ENCODE results near the gene FMO5.

Gene FMO5, protein sequence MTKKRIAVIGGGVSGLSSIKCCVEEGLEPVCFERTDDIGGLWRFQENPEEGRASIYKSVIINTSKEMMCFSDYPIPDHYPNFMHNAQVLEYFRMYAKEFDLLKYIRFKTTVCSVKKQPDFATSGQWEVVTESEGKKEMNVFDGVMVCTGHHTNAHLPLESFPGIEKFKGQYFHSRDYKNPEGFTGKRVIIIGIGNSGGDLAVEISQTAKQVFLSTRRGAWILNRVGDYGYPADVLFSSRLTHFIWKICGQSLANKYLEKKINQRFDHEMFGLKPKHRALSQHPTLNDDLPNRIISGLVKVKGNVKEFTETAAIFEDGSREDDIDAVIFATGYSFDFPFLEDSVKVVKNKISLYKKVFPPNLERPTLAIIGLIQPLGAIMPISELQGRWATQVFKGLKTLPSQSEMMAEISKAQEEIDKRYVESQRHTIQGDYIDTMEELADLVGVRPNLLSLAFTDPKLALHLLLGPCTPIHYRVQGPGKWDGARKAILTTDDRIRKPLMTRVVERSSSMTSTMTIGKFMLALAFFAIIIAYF

DNA sequence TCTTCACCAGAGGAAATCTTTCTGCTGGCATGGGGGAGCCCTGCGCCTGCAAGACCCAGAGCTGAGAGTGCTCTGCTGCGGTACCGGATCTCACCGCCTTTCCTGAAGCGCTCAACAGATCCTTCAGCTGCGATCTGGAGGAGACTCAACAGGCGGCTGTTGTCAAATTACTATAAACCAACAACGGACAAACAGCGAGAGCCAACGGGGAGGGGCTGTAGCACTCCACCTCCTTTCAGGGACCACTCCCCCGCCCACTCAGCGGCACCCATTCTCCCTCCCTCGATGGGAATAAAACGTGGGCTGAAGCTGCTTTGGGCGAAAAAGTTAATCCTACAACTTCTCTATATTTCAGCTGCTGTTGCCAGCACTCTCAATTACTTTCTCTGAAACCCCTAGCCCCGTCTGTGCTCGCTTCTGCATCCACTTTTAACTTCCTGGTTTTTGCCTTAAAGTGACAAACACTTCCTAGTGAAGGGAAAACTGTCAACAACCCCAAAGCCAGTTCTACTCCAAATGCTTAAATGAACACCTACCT, at the start of gene FMO5:
TSS of gene FMO5 (minus strand) at position 147 of the 538 bp plus-strand sequence. CDS start 310 bp downstream, outside the sequence.
- Histone ChIP-seq H3K36me3 (ENCODE audit: control insufficient read depth, insufficient read depth, low read length, severe bottlenecking) (no peaks in the 10 kb centered on the region), H3K9ac (ENCODE audit: low read length) (peak within 1 kb of the TSS; percentile 88), H3K4me3 (ENCODE audit: low read length) (peak within 1 kb of the TSS; percentile 95), H3K27me3 (replicated peaks; ENCODE audit: control insufficient read depth, insufficient read depth, low read length) (no peaks in the 10 kb centered on the region), H3K9me3 (ENCODE audit: control insufficient read depth, low read length) (no peaks in the 10 kb centered on the region), H3K4me1 (ENCODE audit: control insufficient read depth, insufficient read depth, low read length) (peaks cover 4% of the 10 kb centered on the region)
- DNase-seq (ENCODE audit: low read depth), result peak; percentile 67

DNA sequence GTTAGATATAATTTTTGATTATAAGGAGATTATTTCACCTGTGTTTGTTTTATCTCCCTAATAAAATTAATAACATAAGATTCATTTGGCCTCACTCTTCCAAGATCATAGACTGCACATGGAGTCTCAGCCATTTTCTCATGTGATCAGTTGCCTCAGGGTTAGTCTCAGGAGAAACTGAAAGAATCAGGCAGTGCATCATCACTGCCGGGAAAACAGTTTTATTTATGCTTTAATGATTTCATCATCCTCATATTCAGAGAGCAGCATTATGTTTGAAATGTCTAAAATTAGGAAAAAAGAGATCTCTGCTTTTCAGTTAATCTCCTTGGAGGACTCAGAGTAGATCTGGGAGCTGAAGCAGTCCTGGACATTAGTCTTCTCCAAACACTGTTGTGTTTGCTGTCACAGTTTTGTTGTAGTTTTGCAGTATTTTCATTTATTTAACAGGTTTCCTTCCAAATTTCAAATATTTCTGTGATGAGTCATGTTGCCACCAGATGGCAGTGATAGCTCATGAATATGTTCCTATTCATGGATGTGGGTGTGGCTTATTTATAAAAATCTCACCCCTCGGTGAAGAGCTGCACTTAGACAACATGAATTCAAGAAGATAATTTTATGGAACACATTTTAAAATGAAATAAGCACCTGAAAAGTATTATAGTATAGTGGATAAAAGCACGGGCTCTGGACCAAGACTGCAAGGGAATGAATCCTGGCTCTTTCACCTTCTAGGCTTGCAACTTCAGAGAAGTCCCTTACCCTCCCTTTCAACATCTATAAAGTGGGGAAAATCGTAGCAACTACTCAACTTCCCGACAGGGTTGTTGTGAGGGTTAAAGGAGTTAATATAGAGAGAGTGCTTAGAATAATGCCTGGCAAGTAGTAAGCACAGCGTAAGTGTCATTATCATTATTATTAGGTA, 48.5 kb upstream of the FMO5 start:
- peak; percentile 93 for DNase-seq (ENCODE audit: low read depth)
- no peaks in the 10 kb centered on the region for H3K9me3 ChIP-seq (ENCODE audit: control insufficient read depth, low read length)
- peak overlapping the region; percentile 76 for H3K9ac ChIP-seq (ENCODE audit: low read length)
- H3K36me3 ChIP-seq (ENCODE audit: control insufficient read depth, insufficient read depth, low read length, severe bottlenecking), result peaks cover 62% of the 10 kb centered on the region
- no peaks in the 10 kb centered on the region for H3K27me3 ChIP-seq (replicated peaks; ENCODE audit: control insufficient read depth, insufficient read depth, low read length)
- H3K4me3 ChIP-seq (ENCODE audit: low read length), result peak overlapping the region; percentile 46
- peaks cover 27% of the 10 kb centered on the region for H3K4me1 ChIP-seq (ENCODE audit: control insufficient read depth, insufficient read depth, low read length)

DNA sequence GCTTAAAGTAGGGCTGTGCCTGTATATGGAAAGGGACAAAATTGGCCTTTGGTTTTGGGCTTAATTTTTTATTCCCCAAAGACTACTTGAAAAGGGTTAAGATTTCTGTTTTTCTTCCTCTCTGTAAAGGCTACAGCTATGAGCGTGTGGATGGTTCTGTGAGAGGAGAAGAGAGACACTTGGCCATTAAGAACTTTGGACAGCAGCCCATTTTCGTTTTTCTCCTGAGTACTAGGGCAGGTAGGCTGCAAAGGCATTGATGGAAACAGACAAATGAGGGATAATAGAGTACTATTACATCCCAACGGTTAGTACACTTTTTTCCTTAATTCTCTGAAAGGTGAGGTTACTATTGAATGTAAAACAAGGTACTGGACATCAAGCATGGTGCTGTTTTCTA, 46.9 kb upstream of the FMO5 start:
- Histone ChIP-seq H3K4me3 (ENCODE audit: low read length) (no peak overlapping the region), H3K9me3 (ENCODE audit: control insufficient read depth, low read length) (no peaks in the 10 kb centered on the region), H3K36me3 (ENCODE audit: control insufficient read depth, insufficient read depth, low read length, severe bottlenecking) (peaks cover 64% of the 10 kb centered on the region), H3K27me3 (replicated peaks; ENCODE audit: control insufficient read depth, insufficient read depth, low read length) (no peaks in the 10 kb centered on the region), H3K9ac (ENCODE audit: low read length) (peak overlapping the region; percentile 13), H3K4me1 (ENCODE audit: control insufficient read depth, insufficient read depth, low read length) (peaks cover 27% of the 10 kb centered on the region)
- no peak for DNase-seq (ENCODE audit: low read depth)

DNA sequence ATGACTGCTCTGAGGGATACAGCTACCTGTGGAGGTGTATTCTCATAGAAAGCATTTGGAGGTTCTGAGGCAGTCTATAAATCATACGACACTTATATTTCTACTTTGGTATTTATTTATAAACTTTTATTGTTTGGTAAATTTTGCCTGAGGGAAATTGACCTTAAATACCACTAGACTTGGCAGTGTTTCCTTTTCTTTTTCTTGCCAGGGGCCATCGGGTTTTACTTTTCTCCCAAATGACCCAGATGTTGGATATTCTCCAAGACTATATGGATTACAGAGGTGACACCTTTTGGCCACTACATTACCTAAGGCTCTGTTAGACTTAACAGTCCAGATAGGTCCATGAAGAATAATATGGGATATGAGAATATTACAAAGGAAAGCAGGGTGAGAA, 45.6 kb upstream of the FMO5 start:
- no peak for DNase-seq (ENCODE audit: low read depth)
- Histone ChIP-seq H3K9me3 (ENCODE audit: control insufficient read depth, low read length) (no peaks in the 10 kb centered on the region), H3K9ac (ENCODE audit: low read length) (no peak overlapping the region), H3K36me3 (ENCODE audit: control insufficient read depth, insufficient read depth, low read length, severe bottlenecking) (peaks cover 63% of the 10 kb centered on the region), H3K4me3 (ENCODE audit: low read length) (no peak overlapping the region), H3K27me3 (replicated peaks; ENCODE audit: control insufficient read depth, insufficient read depth, low read length) (no peaks in the 10 kb centered on the region), H3K4me1 (ENCODE audit: control insufficient read depth, insufficient read depth, low read length) (peaks cover 27% of the 10 kb centered on the region)

DNA sequence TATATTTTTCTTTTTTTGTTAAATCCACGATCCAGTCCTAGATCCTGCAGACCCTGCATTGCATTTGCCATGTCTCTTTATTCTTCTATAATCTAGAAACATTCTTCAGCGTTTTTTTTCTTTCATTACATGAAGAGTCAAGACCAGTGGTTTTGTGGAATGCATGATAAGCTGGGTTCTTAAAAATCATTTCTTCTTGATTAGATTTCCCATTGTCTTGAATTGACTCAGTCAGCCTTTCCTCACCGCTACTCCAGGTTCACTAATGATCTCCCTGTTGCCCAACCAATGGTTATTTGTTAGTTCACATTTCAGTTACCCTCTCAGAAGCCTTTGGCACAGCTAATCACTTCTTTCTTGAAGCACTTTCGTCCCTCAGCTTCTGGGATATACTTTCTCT, 42.6 kb upstream of the FMO5 start:
- DNase-seq (ENCODE audit: low read depth), result no peak
- H3K4me1 ChIP-seq (ENCODE audit: control insufficient read depth, insufficient read depth, low read length), result peaks cover 22% of the 10 kb centered on the region
- H3K9me3 ChIP-seq (ENCODE audit: control insufficient read depth, low read length), result no peaks in the 10 kb centered on the region
- H3K36me3 ChIP-seq (ENCODE audit: control insufficient read depth, insufficient read depth, low read length, severe bottlenecking), result peaks cover 58% of the 10 kb centered on the region
- no peak overlapping the region for H3K9ac ChIP-seq (ENCODE audit: low read length)
- no peak overlapping the region for H3K4me3 ChIP-seq (ENCODE audit: low read length)
- H3K27me3 ChIP-seq (replicated peaks; ENCODE audit: control insufficient read depth, insufficient read depth, low read length), result no peaks in the 10 kb centered on the region

DNA sequence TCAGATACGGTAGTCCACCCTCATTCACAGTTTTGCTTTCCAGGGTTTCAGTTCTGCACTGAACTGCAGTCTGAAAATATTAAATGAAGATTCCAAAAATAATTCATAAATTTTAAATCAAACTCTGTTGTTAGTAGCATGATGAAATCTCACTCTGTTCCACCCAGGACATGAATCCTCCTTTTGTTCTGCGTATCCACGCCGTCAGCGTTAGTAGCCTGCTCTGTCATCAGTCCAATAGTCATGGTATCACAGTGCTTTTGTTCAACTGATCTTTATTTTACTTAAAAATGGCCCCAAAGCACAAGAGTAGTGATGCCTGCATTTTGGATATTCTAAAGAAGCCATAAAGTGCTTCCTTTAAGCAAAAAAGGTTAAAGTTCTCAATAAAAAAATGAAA, 41.2 kb upstream of the FMO5 start:
- Histone ChIP-seq H3K9ac (ENCODE audit: low read length) (no peak overlapping the region), H3K9me3 (ENCODE audit: control insufficient read depth, low read length) (no peaks in the 10 kb centered on the region), H3K27me3 (replicated peaks; ENCODE audit: control insufficient read depth, insufficient read depth, low read length) (no peaks in the 10 kb centered on the region), H3K4me1 (ENCODE audit: control insufficient read depth, insufficient read depth, low read length) (peaks cover 15% of the 10 kb centered on the region), H3K4me3 (ENCODE audit: low read length) (no peak overlapping the region), H3K36me3 (ENCODE audit: control insufficient read depth, insufficient read depth, low read length, severe bottlenecking) (peaks cover 50% of the 10 kb centered on the region)
- no peak for DNase-seq (ENCODE audit: low read depth)

DNA sequence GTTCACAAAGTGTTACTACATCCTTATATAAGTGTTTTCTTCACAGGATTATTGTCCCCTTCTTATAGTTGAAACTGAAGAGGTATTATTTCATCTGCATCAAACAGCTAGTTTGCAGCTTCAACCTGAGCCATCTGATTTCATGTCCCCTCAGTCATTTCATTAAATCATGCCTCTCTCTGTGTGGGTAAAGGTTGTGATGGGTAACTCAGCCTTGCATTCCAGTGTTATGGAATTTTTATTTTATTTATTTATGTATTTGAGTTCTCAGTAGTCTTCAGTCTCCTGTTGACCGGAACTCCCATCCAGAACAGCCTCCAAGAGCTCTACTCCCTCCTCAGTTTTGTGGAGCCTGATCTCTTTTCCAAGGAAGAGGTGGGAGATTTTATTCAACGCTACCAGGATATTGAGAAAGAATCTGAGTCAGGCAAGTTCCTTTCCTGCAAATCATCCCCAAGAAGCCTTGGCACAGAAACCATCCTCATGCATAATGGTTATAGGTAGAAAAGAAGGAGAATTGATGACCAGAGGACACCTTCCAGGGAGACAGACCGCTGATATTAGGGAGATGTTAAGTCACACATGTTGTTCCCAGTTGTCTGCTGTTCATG, 39.1 kb upstream of the FMO5 start:
- no peaks in the 10 kb centered on the region for H3K27me3 ChIP-seq (replicated peaks; ENCODE audit: control insufficient read depth, insufficient read depth, low read length)
- no peak overlapping the region for H3K4me3 ChIP-seq (ENCODE audit: low read length)
- no peak overlapping the region for H3K9ac ChIP-seq (ENCODE audit: low read length)
- no peaks in the 10 kb centered on the region for H3K9me3 ChIP-seq (ENCODE audit: control insufficient read depth, low read length)
- DNase-seq (ENCODE audit: low read depth), result peak; percentile 64
- peaks cover 23% of the 10 kb centered on the region for H3K4me1 ChIP-seq (ENCODE audit: control insufficient read depth, insufficient read depth, low read length)
- peaks cover 59% of the 10 kb centered on the region for H3K36me3 ChIP-seq (ENCODE audit: control insufficient read depth, insufficient read depth, low read length, severe bottlenecking)

DNA sequence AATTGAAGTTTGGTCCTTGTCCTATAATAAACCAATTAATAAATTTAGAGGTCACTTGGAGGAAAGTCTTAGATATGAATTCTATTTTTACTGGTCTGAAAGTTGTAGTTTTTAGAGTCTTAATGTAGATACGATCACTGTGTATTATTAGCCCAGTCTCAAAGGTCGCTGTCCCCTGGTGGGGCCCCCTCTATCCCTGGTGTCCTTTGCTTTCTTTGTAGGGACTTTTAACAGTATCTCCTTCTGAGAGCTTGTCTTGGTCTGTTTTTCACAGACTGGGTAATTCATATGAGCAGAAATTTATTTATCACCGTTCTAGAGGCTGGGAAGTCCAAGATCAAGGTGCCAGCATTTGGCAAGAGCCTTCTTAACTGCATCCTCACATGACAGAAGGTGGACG, 35.8 kb upstream of the FMO5 start:
- Histone ChIP-seq H3K36me3 (ENCODE audit: control insufficient read depth, insufficient read depth, low read length, severe bottlenecking) (peaks cover 33% of the 10 kb centered on the region), H3K4me3 (ENCODE audit: low read length) (no peak overlapping the region), H3K27me3 (replicated peaks; ENCODE audit: control insufficient read depth, insufficient read depth, low read length) (no peaks in the 10 kb centered on the region), H3K9ac (ENCODE audit: low read length) (no peak overlapping the region), H3K4me1 (ENCODE audit: control insufficient read depth, insufficient read depth, low read length) (peaks cover 29% of the 10 kb centered on the region), H3K9me3 (ENCODE audit: control insufficient read depth, low read length) (no peaks in the 10 kb centered on the region)
- no peak for DNase-seq (ENCODE audit: low read depth)

DNA sequence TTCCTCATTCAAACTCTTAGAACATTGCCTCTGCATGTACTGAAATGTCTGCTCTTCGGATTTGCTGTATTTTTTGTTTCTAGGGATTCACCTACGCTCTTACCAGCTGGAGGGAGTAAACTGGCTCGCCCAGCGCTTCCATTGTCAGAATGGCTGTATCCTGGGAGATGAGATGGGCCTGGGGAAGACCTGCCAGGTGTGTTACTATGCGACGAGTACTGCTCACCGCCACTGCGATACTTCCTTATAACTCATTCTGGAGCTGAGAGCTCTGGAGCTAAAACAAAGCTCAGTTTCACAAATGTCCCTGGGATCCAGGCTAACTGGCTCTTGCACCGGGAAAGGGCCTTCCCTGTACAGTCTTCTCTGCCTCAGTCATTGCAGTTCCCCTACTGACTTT, 27.4 kb upstream of the FMO5 start:
- H3K27me3 ChIP-seq (replicated peaks; ENCODE audit: control insufficient read depth, insufficient read depth, low read length), result no peaks in the 10 kb centered on the region
- H3K4me3 ChIP-seq (ENCODE audit: low read length), result no peak overlapping the region
- peaks cover 11% of the 10 kb centered on the region for H3K36me3 ChIP-seq (ENCODE audit: control insufficient read depth, insufficient read depth, low read length, severe bottlenecking)
- peaks cover 2% of the 10 kb centered on the region for H3K4me1 ChIP-seq (ENCODE audit: control insufficient read depth, insufficient read depth, low read length)
- no peaks in the 10 kb centered on the region for H3K9me3 ChIP-seq (ENCODE audit: control insufficient read depth, low read length)
- DNase-seq (ENCODE audit: low read depth), result no peak
- H3K9ac ChIP-seq (ENCODE audit: low read length), result no peak overlapping the region

DNA sequence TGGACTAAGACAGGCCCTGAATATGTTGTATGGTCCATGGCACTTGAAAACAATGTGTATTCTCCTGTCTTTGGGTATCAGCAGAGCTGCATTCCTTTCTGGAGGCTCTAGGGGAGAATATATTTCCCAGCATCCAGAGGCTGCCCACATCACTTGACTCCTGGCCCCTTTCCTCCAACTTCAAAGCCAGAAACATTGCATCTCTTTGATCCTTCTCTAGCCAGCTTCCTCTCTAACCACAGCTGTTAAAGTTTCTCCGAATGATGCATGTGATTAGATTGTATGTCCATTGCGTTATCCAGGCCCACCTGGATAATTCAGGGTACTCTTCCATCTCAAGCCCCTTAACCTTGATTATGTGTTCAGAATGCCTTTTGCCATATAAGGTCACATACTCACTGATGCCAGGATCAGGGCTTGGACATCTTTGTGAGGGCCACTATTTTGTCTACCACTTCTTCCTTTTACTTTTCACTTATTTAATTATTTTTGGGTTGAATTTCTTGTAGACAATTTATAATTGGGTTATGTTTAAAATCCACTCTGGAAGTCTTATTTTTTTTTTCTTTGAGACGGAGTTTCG, 22.6 kb upstream of the FMO5 start:
- no peaks in the 10 kb centered on the region for H3K27me3 ChIP-seq (replicated peaks; ENCODE audit: control insufficient read depth, insufficient read depth, low read length)
- no peaks in the 10 kb centered on the region for H3K9me3 ChIP-seq (ENCODE audit: control insufficient read depth, low read length)
- no peak overlapping the region for H3K4me3 ChIP-seq (ENCODE audit: low read length)
- H3K36me3 ChIP-seq (ENCODE audit: control insufficient read depth, insufficient read depth, low read length, severe bottlenecking), result no peaks in the 10 kb centered on the region
- H3K9ac ChIP-seq (ENCODE audit: low read length), result no peak overlapping the region
- peaks cover 32% of the 10 kb centered on the region for H3K4me1 ChIP-seq (ENCODE audit: control insufficient read depth, insufficient read depth, low read length)
- no peak for DNase-seq (ENCODE audit: low read depth)

Data from adipocyte (in vitro differentiated cells).